ENCODE data around the gene SOX9. TPM values are rescaled to one million over a fixed set of nuclear protein-coding genes. Genes with fewer than 3 reads are reported as not detected.
"Not testable (repeated sequence)": the region's sequence is repeated elsewhere in the genome, so short reads cannot be mapped to it uniquely, and the experiment has no call there.

SOX9 gene
- total RNA-seq, 1 donor from 2014 or later, result 14.6 TPM

- no peak for DNase-seq
Measured at GRCh38 chr17:72111336-72111923, 9.4 kb upstream of the SOX9 start.

GRCh38 chr17:72111926-72112325 is 8.9 kb upstream of the SOX9 start:
- not testable (repeated sequence) for DNase-seq

GRCh38 chr17:72113751-72114150 is 7.1 kb upstream of the SOX9 start:
- no peak for DNase-seq

GRCh38 chr17:72115781-72116525 is 4.9 kb upstream of the SOX9 start:
- no peak for DNase-seq

- DNase-seq, result peak; percentile 51
Measured at GRCh38 chr17:72116661-72117521, 3.9 kb upstream of the SOX9 start.

- no peak for DNase-seq
Measured at GRCh38 chr17:72117535-72118334, 3.1 kb upstream of the SOX9 start.

GRCh38 chr17:72118335-72119076 is 2.3 kb upstream of the SOX9 start:
- DNase-seq, result peak; percentile 96

GRCh38 chr17:72119077-72119872 is 1.5 kb upstream of the SOX9 start:
- DNase-seq, result no peak

- peak; percentile 85 for DNase-seq
Measured at GRCh38 chr17:72119873-72120641, 763 bp upstream of the SOX9 start.

GRCh38 chr17:72121164-72122009 is 567 bp downstream of the SOX9 start:
- peak; percentile 72 for DNase-seq

GRCh38 chr17:72122010-72122764 is 1.4 kb downstream of the SOX9 start:
- no peak for DNase-seq

DNA sequence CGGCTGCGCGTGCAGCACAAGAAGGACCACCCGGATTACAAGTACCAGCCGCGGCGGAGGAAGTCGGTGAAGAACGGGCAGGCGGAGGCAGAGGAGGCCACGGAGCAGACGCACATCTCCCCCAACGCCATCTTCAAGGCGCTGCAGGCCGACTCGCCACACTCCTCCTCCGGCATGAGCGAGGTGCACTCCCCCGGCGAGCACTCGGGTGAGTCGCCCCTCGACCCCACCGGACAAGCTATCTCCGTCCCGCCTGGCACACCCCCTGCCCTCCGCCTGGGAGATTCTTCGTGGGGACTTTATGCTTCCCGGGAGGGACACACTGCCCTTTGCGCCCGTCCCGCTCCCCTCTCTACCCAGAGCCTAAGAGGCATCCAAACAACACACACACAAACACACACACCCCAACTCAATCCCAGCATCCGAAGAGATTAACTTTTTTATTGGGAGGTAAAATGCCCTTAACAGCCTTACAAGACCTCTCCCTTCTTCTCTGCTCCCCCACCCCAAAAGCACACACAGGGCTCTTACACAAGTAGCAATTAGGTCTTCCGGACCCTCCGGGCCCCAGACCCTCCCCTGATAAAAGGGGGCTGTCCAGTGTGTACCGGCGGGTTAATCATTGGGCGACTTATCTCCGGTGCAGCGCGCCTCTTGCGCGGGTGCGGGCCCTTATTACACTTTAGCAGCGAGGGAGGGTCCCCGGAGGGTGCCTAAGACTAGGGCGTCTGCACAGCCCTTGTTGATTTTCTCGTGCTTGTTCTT is 2.1 kb downstream of the SOX9 start:
- peak; percentile 75 for DNase-seq

- DNase-seq, result no peak
Measured at GRCh38 chr17:72123530-72124437, 3.0 kb downstream of the SOX9 start.

DNA sequence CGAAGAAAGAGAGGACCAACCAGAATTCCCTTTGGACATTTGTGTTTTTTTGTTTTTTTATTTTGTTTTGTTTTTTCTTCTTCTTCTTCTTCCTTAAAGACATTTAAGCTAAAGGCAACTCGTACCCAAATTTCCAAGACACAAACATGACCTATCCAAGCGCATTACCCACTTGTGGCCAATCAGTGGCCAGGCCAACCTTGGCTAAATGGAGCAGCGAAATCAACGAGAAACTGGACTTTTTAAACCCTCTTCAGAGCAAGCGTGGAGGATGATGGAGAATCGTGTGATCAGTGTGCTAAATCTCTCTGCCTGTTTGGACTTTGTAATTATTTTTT is 3.6 kb downstream of the SOX9 start:
- DNase-seq, result no peak

- no peak for DNase-seq
Measured at GRCh38 chr17:72125226-72125651, 4.4 kb downstream of the SOX9 start.

GRCh38 chr17:72125742-72126141 is 4.9 kb downstream of the SOX9 start:
- no peak for DNase-seq
